Kidney (tissue), 14 donors: ENCODE measurements around the gene MAMLD1. TPM values are rescaled to one million over a fixed set of nuclear protein-coding genes. Genes with fewer than 3 reads are reported as not detected.

Source experiments
- DNase-seq, 5 donors: peaks; one replicate each; pipeline ENCODE4 v3.0.0-alpha.2; 2013 to 2020
- FAIRE-seq: peaks from 2 replicates; lab custom pipeline; 2012; peaks lifted over from hg19 to GRCh38; lab: Jason Lieb, UNC
- H3K27ac ChIP-seq, 2 donors: one replicate each; pipeline ENCODE4 v1.7.0; 2013; ENCODE audit warnings: low read depth in 2 of 2, low read length in 2 of 2, inconsistent platforms in 1 of 2
- H3K27me3 ChIP-seq: one replicate; pipeline ENCODE4 v1.7.1; 2013; ENCODE audit warnings: low read length, inconsistent platforms; ENCODE audit not compliant: control insufficient read depth, insufficient read depth
- H3K36me3 ChIP-seq, 3 donors: one replicate each; pipeline versions ENCODE4 v1.7.0 to v1.7.1; 2013; ENCODE audit warnings: low read length in 3 of 3, control low read depth in 1 of 3, inconsistent platforms in 1 of 3; ENCODE audit not compliant: insufficient read depth in 3 of 3, control insufficient read depth in 2 of 3
- H3K4me1 ChIP-seq, 3 donors: one replicate each; pipeline versions ENCODE4 v1.7.0 to v1.7.1; 2013; ENCODE audit warnings: low read length in 3 of 3, inconsistent platforms in 1 of 3, low read depth in 1 of 3; ENCODE audit not compliant: control insufficient read depth in 2 of 3, insufficient read depth in 2 of 3
- H3K4me3 ChIP-seq, 3 donors: one replicate each; pipeline versions ENCODE4 v1.7.0 to v1.8.1; 2013; ENCODE audit warnings: low read length in 3 of 3, control low read depth in 1 of 3, inconsistent platforms in 1 of 3
- H3K9ac ChIP-seq, 3 donors: one replicate each; pipeline versions ENCODE4 v1.7.0 to v1.7.1; 2013; ENCODE audit warnings: low read length in 3 of 3, control low read depth in 1 of 3, inconsistent platforms in 1 of 3
- H3K9me3 ChIP-seq, 3 donors: one replicate each; pipeline versions ENCODE4 v1.7.0 to v1.7.1; 2013; ENCODE audit warnings: low read length in 3 of 3, control low read depth in 1 of 3, inconsistent platforms in 1 of 3; ENCODE audit not compliant: control insufficient read depth in 2 of 3, insufficient read depth in 1 of 3
- CTCF ChIP-seq: IDR thresholded peaks from 3 replicates; pipeline ENCODE4 v1.5.1; 2012; ENCODE audit warnings: mild to moderate bottlenecking, moderate library complexity, borderline replicate concordance; ENCODE audit not compliant: insufficient read depth; ENCODE audit errors: extremely low read depth
- intact Hi-C: fragments of 100-400 bp; cut with DNase I; formaldehyde crosslinking; loops from one replicate; pipeline ENCODE4 v1.11.1; 2022
- polyA plus RNA-seq: library from polyadenylated mRNA; stranded (reverse); fragments of 350-450 nt; fragmentation: Illumina TruSeq; extraction: RNeasy Lipid Tissue Mini Kit (QIAGEN cat#74804); gene quantifications from one replicate; pipeline ENCODE4 v1.2.3, GENCODE V29; 2014; ENCODE audit warnings: low read depth, low replicate concordance; ENCODE audit not compliant: insufficient read depth
- total RNA-seq: library from RNA; stranded (reverse); fragmentation: NEBNext Ultra II Directional; extraction: Animal tissue kit (Norgen Biotek cat#: 25700); gene quantifications from one replicate; pipeline ENCODE4 v1.2.1, GENCODE V29; 2021
- donor health status: control.
- donor health status: control.
- donor health status: control.
- donor health status: control.
- donor health status: control.
- donor health status: DM: yes; HTN: yes; CAD: no.
- donor health status: Normal renal cell carcinoma (clear cell type).

Gene MAMLD1
- total and polyA plus RNA-seq, 2 donors from 2014 or later: 1.4 to 6.5 TPM

GRCh38 chrX:150347471-150347870 is 15.6 kb upstream of the MAMLD1 start:
- intact Hi-C loops: no loop called here
- Histone ChIP-seq H3K27me3 (peaks cover 2% of the 10 kb centered on the region), H3K4me3 (no peak overlapping the region), H3K27ac (no peak overlapping the region), H3K36me3 (no peaks in the 10 kb centered on the region), H3K9me3 (no peaks in the 10 kb centered on the region), H3K4me1 (no peaks in the 10 kb centered on the region), H3K9ac (no peak overlapping the region)
- DNase-seq (no peak), FAIRE-seq (no peak)
- no peak for TF ChIP-seq CTCF

GRCh38 chrX:150348365-150348764 is 14.8 kb upstream of the MAMLD1 start:
- no peak overlapping the region for H3K4me3 ChIP-seq
- DNase-seq: no peak
- H3K9ac ChIP-seq: no peak overlapping the region
- no peaks in the 10 kb centered on the region for H3K4me1 ChIP-seq
- no peaks in the 10 kb centered on the region for H3K9me3 ChIP-seq
- no peaks in the 10 kb centered on the region for H3K27me3 ChIP-seq
- H3K27ac ChIP-seq: no peak overlapping the region
- FAIRE-seq: no peak
- no peaks in the 10 kb centered on the region for H3K36me3 ChIP-seq
- no peak for TF ChIP-seq CTCF
- intact Hi-C loops: no loop called here

- Histone ChIP-seq H3K9me3 (no peaks in the 10 kb centered on the region), H3K27ac (no peak overlapping the region), H3K36me3 (no peaks in the 10 kb centered on the region), H3K4me1 (no peaks in the 10 kb centered on the region), H3K27me3 (no peaks in the 10 kb centered on the region), H3K4me3 (no peak overlapping the region), H3K9ac (no peak overlapping the region)
- FAIRE-seq (no peak), DNase-seq (no peak)
- TF ChIP-seq CTCF: no peak
- intact Hi-C loops: no loop called here
Measured at GRCh38 chrX:150352114-150352513, 11.0 kb upstream of the MAMLD1 start.

DNA sequence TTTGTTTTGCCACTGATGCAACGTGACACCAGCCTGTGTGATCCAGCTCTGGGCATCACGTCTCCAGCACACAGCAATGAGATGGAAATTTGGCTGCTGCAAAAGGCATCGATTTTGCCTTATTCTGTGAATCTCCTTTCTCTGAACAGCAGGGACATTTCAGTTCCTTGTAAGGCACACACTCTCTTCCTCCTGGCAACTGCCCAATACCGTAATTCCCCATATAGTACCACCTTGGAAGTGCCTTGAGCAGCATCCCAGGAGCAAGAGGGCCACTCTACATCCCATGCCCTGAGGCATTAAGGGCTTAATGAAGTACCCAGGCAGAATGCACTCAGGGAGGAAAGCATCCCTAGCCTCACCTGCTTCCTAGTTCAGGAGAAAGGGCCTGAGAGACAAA is 10.5 kb upstream of the MAMLD1 start:
- no peak overlapping the region for H3K4me3 ChIP-seq
- no peak overlapping the region for H3K27ac ChIP-seq
- H3K27me3 ChIP-seq: no peaks in the 10 kb centered on the region
- peak in 2 of 5 donors; percentile 7 to 59 for DNase-seq
- no peaks in the 10 kb centered on the region for H3K4me1 ChIP-seq
- no peak overlapping the region for H3K9ac ChIP-seq
- no peaks in the 10 kb centered on the region for H3K9me3 ChIP-seq
- FAIRE-seq: no peak
- intact Hi-C loops: no loop called here
- TF ChIP-seq CTCF: no peak
- H3K36me3 ChIP-seq: no peaks in the 10 kb centered on the region
